Stimulated activated naive CD8-positive, alpha-beta T cell treated with anti-CD3 and anti-CD28 coated beads, Interleukin-15, amount 100 ng/mL, for 72 hours (primary cell): ENCODE results near the gene TEX38.
"Not testable (repeated sequence)": the region's sequence is repeated elsewhere in the genome, so short reads cannot be mapped to it uniquely, and the experiment has no call there.

Source experiments
- ATAC-seq: fragments of 150-1000 bp; cut with Tn5 transposase; 2 replicates; pipeline ENCODE4 v1.10.0; 2021; ENCODE audit warnings: mild to moderate bottlenecking, moderate library complexity
- DNase-seq, 2 donors: peaks; one replicate each; pipeline ENCODE4 v3.0.0; 2021 to 2022
- H3K27ac Mint-ChIP-seq, 2 donors: one replicate each; pipeline ENCODE4 v1.8.0; 2022; ENCODE audit warnings: mild to moderate bottlenecking in 2 of 2, mixed read lengths in 2 of 2, moderate library complexity in 2 of 2
- H3K27me3 Mint-ChIP-seq: one replicate; pipeline ENCODE4 v1.8.0; 2022; ENCODE audit warnings: mixed read lengths
- H3K4me1 Mint-ChIP-seq: one replicate; pipeline ENCODE4 v1.8.0; 2022; ENCODE audit warnings: mild to moderate bottlenecking, mixed read lengths
- H3K4me3 Mint-ChIP-seq, 2 donors: one replicate each; pipeline ENCODE4 v1.8.0; 2022; ENCODE audit warnings: mild to moderate bottlenecking in 2 of 2, mixed read lengths in 2 of 2, moderate library complexity in 1 of 2
- H3K9me3 Mint-ChIP-seq, 2 donors: one replicate each; pipeline ENCODE4 v1.8.0; 2022; ENCODE audit warnings: mixed read lengths in 2 of 2

TEX38 gene

GRCh38 chr1:46691997-46692790, 20.5 kb downstream of the TEX38 start:
- H3K27me3 Mint-ChIP-seq = no peaks in the 10 kb centered on the region
- no peak overlapping the region for H3K27ac Mint-ChIP-seq
- no peak for DNase-seq
- H3K4me3 Mint-ChIP-seq = no peak overlapping the region
- no peaks in the 10 kb centered on the region for H3K9me3 Mint-ChIP-seq
- peaks cover 23% of the 10 kb centered on the region for H3K4me1 Mint-ChIP-seq
- ATAC-seq = no peak

- ATAC-seq (no peak), DNase-seq (no peak)
- Mint-ChIP-seq H3K4me3 (no peak overlapping the region), H3K9me3 (no peaks in the 10 kb centered on the region), H3K27ac (no peak overlapping the region), H3K27me3 (no peaks in the 10 kb centered on the region), H3K4me1 (peaks cover 16% of the 10 kb centered on the region)
These were observed 21.4 kb downstream of the TEX38 start for GRCh38 chr1:46692811-46693770.

- not testable (repeated sequence) for H3K27ac Mint-ChIP-seq, DNase-seq, H3K27me3 Mint-ChIP-seq, ATAC-seq, H3K9me3 Mint-ChIP-seq, H3K4me3 Mint-ChIP-seq, H3K4me1 Mint-ChIP-seq
These were observed 23.0 kb downstream of the TEX38 start for GRCh38 chr1:46694676-46695075.

DNA sequence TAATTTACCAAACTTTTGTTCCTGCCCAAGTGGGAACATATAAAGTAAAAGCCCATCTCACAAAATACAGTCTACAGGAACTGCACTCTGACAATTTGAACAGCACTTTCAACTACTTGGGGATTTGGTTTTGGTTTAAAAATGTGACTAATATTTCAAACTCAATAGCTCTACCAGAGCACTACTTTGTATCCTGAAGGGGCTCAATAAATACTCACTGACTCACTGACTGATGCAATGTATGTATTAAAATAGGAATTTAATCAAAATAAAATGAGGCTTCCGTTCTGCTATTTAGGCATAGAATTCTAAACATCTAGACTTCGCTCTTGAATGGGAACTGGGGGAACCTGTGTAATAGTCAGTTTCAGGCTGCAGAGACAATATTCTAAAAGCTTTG, 25.4 kb downstream of the TEX38 start:
- H3K4me1 Mint-ChIP-seq = no peaks in the 10 kb centered on the region
- ATAC-seq (no peak), DNase-seq (no peak)
- H3K4me3 Mint-ChIP-seq = no peak overlapping the region
- peak overlapping the region in 1 of 2 donors; percentile 82 for H3K27ac Mint-ChIP-seq
- no peaks in the 10 kb centered on the region for H3K27me3 Mint-ChIP-seq
- H3K9me3 Mint-ChIP-seq = no peaks in the 10 kb centered on the region

DNA sequence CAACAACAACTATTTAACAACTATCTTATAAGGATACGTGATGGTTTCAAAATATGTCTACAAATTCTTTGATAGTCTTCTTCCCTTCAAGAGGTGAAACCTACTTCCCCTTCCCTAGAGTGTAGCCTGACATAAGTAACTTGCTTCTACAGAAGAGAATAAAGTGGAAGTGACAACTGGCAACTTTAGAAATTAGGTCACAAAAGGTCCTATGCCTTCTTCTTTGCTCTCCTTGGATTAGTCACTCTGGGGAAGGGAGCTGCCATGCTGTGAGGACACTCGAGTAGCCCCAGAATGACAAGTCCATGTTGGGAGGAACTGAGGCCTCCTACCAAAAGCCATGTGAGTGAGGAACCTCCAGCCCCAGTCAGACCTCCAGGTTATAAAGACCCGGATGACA, 28.0 kb downstream of the TEX38 start:
- Mint-ChIP-seq H3K27ac (peak overlapping the region in 1 of 2 donors; percentile 20), H3K9me3 (no peaks in the 10 kb centered on the region), H3K27me3 (no peaks in the 10 kb centered on the region), H3K4me1 (no peaks in the 10 kb centered on the region), H3K4me3 (no peak overlapping the region)
- no peak for ATAC-seq
- DNase-seq = no peak

- no peaks in the 10 kb centered on the region for H3K9me3 Mint-ChIP-seq
- peak overlapping the region in 1 of 2 donors; percentile 12 for H3K27ac Mint-ChIP-seq
- no peak overlapping the region for H3K4me3 Mint-ChIP-seq
- no peaks in the 10 kb centered on the region for H3K27me3 Mint-ChIP-seq
- ATAC-seq (no peak), DNase-seq (no peak)
- H3K4me1 Mint-ChIP-seq = peaks cover 1% of the 10 kb centered on the region
These were observed 32.4 kb downstream of the TEX38 start for GRCh38 chr1:46703927-46704641.

DNA sequence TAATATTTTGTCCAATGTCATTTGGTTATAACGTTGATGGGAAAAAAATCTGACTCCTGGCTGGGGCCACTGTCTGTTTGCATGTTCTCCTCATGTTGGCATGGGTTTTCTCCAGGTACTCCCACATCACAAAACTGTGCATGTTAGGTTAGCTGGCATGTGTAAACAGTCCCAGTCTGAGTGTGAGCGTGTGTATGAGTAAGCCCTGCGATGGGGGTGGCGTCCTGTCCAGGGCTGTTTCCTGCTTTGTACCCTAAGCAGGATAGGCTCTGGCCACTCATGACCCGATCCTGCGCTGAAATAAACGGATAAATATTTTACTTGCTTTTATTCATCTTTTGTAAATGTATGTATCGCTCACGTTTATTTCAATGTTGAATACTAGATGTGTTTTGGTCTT, 33.8 kb downstream of the TEX38 start:
- ATAC-seq = no peak
- Mint-ChIP-seq H3K4me3 (no peak overlapping the region), H3K27ac (no peak overlapping the region)

GRCh38 chr1:46708121-46708520, 36.5 kb downstream of the TEX38 start:
- no peak for DNase-seq
- ATAC-seq = no peak
- Mint-ChIP-seq H3K9me3 (no peaks in the 10 kb centered on the region), H3K27me3 (no peaks in the 10 kb centered on the region), H3K4me3 (no peak overlapping the region), H3K27ac (no peak overlapping the region), H3K4me1 (peaks cover 5% of the 10 kb centered on the region)

More for the DNA sequence above, 33.8 kb downstream of the TEX38 start:
- Mint-ChIP-seq H3K9me3 (no peaks in the 10 kb centered on the region), H3K27me3 (no peaks in the 10 kb centered on the region), H3K4me1 (peaks cover 5% of the 10 kb centered on the region)
- no peak for DNase-seq

GRCh38 chr1:46714976-46715375, 43.3 kb downstream of the TEX38 start:
- no peak overlapping the region for H3K27ac Mint-ChIP-seq
- no peaks in the 10 kb centered on the region for H3K9me3 Mint-ChIP-seq

DNA sequence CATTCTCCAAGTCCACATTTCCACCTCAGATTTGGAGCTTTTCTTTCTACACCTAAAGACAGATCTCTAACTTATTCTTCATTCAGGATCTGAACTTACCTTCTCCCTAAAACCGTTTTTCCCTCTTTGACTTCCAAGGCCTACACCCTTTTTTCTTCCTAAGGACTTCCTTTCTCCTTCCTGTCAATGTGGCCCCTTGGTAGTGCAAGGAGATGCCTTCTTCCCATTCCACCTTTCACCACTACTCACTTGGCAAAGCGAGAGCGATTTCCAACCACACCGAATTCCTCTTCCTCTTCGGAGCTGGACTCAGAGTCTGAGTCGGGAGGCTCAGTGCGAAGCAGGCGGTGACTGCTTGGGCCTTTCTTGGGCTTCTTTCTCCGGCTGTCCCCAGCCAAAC, 46.0 kb downstream of the TEX38 start:
- no peaks in the 10 kb centered on the region for H3K27me3 Mint-ChIP-seq
- no peak for ATAC-seq
- peaks cover 32% of the 10 kb centered on the region for H3K4me1 Mint-ChIP-seq
- H3K4me3 Mint-ChIP-seq = peak overlapping the region; percentile 91 to 93
- no peak for DNase-seq
- peak overlapping the region; percentile 93 to 95 for H3K27ac Mint-ChIP-seq
- no peaks in the 10 kb centered on the region for H3K9me3 Mint-ChIP-seq

More at GRCh38 chr1:46714976-46715375, 43.3 kb downstream of the TEX38 start:
- no peak overlapping the region for H3K4me3 Mint-ChIP-seq
- ATAC-seq = no peak
- no peak for DNase-seq
- no peaks in the 10 kb centered on the region for H3K27me3 Mint-ChIP-seq
- peaks cover 32% of the 10 kb centered on the region for H3K4me1 Mint-ChIP-seq

DNA sequence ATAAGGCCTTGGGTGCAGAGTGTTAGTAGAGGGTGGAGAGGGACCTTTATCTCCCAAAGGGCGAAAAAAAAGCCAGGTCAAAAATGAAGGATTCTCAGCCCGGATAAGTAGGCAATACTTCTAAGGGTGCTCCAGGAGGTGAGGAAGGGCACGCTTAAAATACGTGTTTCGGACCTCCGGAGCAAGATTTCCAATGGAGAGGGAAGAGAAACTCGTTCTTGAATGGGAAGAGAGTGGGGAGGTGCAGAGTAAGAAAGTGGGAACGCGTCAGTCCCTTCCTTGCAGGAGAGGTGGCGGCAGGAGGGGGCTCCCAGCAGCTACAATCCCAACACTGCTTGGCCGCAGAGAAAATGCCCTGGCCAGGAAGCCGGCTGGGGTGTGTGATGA, 46.7 kb downstream of the TEX38 start:
- Mint-ChIP-seq H3K27me3 (no peaks in the 10 kb centered on the region), H3K4me3 (peak overlapping the region; percentile 91 to 93), H3K27ac (peak overlapping the region; percentile 93 to 95), H3K4me1 (peaks cover 32% of the 10 kb centered on the region), H3K9me3 (no peaks in the 10 kb centered on the region)
- DNase-seq (no peak), ATAC-seq (no peak)

DNA sequence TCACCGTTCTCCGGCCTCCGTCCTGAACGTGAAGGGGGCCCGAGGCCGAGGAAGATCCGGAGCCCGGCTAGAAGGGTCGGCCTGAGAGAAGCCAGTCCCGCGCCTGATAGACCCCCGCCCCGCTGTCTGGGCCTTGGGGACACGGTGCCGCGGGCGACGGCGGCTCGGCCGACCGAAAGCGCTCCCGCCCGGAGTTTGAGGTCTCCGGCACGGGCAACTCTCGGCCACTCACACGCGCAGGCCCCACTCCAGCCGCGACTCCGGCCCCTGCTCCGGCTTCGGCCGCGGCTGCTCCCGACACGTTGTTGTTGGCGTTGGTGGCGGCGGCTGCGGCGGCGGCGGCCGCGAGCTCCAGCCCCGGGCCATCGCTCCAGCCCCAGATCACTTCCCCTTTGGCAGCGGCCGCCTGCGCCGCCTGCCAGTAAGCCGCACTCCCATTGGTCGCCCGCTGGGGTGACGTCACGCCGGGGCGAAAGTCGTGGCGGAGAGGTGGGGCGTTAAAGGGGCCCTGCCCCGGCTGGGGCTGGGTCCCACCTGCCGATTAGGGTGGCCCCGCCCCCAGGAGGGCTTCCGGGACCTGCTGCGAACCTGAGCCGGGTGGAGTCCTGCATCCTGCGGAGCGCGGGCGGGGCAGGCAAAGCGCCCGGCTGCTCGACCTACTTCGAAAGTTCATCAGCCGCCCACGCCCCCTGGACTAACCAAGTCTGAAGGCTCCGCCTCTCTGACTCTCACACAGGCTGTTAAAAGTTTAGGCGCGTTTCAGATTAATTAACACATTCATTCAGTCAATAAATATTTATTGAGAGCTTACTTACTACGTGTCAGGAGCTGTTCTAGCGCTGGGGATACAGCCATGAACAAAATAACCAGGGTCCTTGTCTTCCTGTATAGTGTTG, 47.3 kb downstream of the TEX38 start, which contains the start of gene EFCAB14:
TSS of gene EFCAB14 (minus strand) at position 388 of the 896 bp plus-strand sequence. CDS start 1,027 bp downstream, outside the sequence.
- H3K4me1 Mint-ChIP-seq = peaks cover 32% of the 10 kb centered on the region
- H3K4me3 Mint-ChIP-seq = peak within 1 kb of the TSS; percentile 91 to 93
- peak; percentile 99 for ATAC-seq
- no peaks in the 10 kb centered on the region for H3K9me3 Mint-ChIP-seq
- no peaks in the 10 kb centered on the region for H3K27me3 Mint-ChIP-seq
- DNase-seq = peak; percentile 99 to 100
- H3K27ac Mint-ChIP-seq = peak within 1 kb of the TSS; percentile 93 to 95

- Mint-ChIP-seq H3K9me3 (no peaks in the 10 kb centered on the region), H3K27ac (no peak overlapping the region), H3K27me3 (no peaks in the 10 kb centered on the region), H3K4me1 (peaks cover 32% of the 10 kb centered on the region), H3K4me3 (peak overlapping the region; percentile 83 to 91)
- ATAC-seq (no peak), DNase-seq (no peak)
These were observed 48.0 kb downstream of the TEX38 start for GRCh38 chr1:46719689-46720088.

DNA sequence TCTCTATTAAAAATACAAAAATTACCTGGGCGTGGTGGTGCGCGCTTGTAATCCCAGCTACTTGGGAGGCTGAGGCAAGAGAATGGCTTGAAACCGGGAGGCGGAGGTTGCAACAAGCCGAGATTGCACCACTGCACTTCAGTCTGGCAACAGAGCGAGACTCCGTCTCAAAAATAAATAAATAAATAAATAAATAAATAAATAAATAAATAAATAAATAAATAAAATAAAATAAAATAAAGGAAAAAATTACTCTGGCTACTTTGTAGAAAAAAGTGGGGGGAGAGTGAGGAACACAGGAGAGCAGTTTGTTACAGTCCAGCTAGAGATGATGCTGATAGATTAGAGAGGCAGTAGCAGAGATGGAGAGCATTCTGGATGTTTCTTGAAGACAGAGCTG, 48.7 kb downstream of the TEX38 start:
- H3K27ac Mint-ChIP-seq, H3K9me3 Mint-ChIP-seq, H3K27me3 Mint-ChIP-seq, DNase-seq, H3K4me3 Mint-ChIP-seq, ATAC-seq: not testable (repeated sequence)
- H3K4me1 Mint-ChIP-seq = peaks cover 38% of the 10 kb centered on the region
